Measurements from ENCODE around the gene MALT1. TPM values are rescaled to one million over a fixed set of nuclear protein-coding genes. Genes with fewer than 3 reads are reported as not detected.

The MALT1 gene
- total RNA-seq, 2 donors from 2014 or later = 26.2 to 47.7 TPM

DNA sequence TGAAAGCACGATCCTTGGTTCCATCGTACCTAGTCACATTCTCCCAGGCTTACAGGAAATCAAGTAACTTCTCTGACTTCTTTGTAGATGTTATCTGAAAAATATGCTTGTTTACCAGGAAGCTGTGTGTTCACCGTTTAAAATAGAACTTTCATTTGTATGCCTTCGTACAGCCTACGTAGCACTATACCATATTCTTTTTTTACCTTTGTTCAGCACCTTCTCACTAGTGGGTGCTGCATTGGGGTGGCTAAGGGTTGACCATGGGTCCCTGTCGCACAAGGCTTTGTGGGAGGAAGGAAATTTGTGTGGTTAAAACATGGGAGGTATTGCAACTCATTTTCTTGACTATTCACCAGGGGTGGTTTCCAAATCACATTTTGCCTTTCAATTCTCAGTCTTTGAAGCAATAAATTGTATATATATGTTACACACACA lies 16.6 kb downstream of the MALT1 start:
- H3K27me3 Mint-ChIP-seq = no peaks in the 10 kb centered on the region
- no peaks in the 10 kb centered on the region for H3K9me3 Mint-ChIP-seq
- peaks cover 35 to 40% of the 10 kb centered on the region in 2 donors for H3K4me1 Mint-ChIP-seq (ENCODE audit: low read depth in 2 of 2)
- peak overlapping the region; percentile 47 for H3K4me3 Mint-ChIP-seq
- peaks cover 7% of the 10 kb centered on the region for H3K36me3 Mint-ChIP-seq
- ATAC-seq (peak; percentile 85 to 87), DNase-seq (ENCODE audit: low spot score) (peak; percentile 68)
- peak overlapping the region; percentile 47 to 65 for H3K27ac Mint-ChIP-seq

DNA sequence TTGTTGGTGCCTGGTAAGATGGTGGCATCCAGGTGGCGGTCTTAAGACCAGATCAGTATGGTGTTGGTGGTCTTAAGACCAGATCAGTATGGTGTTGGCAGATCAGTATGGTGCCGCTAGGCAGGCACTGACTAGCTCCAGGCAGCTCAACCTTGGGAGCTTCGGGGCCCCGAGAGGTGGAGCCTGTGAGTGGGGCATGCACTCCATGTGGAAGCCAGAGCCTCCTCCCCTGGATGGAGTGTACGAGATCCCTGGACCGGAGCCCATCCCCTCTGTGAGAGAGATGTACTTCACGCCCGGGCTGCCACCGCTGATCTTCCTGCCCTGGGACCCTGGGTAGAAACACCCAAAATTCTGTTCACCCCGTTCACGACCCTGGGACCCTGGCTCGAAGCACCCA lies 19.0 kb downstream of the MALT1 start:
- DNase-seq (ENCODE audit: low spot score) (no peak), ATAC-seq (no peak)
- Mint-ChIP-seq H3K27me3 (no peaks in the 10 kb centered on the region), H3K9me3 (no peaks in the 10 kb centered on the region), H3K4me1 (ENCODE audit: low read depth in 2 of 2) (peaks cover 50 to 53% of the 10 kb centered on the region in 2 donors), H3K4me3 (no peak overlapping the region), H3K36me3 (peaks cover 7% of the 10 kb centered on the region), H3K27ac (peak overlapping the region in 1 of 2 donors; percentile 45)

DNA sequence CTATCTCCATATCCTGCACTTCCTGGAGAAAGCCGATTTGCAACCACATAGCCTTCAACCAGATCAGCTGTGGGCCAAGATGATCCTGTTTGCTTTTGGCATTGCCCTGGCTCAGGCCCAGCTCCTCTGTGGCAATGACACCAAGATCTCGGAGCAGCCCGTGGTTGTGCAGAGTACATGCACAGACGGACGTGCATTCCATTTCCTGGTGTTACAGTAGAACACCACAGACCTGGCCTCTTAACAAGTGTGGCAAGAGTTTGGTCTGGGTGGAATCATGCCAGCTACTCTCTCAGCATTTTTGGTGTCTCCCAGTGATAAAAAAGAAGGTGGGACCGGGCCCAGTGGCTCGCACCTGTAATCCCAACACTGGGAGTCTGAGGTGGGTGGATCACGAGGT lies 20.0 kb downstream of the MALT1 start:
- no peaks in the 10 kb centered on the region for H3K9me3 Mint-ChIP-seq
- peaks cover 55 to 61% of the 10 kb centered on the region in 2 donors for H3K4me1 Mint-ChIP-seq (ENCODE audit: low read depth in 2 of 2)
- no peaks in the 10 kb centered on the region for H3K27me3 Mint-ChIP-seq
- no peak overlapping the region for H3K4me3 Mint-ChIP-seq
- H3K36me3 Mint-ChIP-seq = peaks cover 11% of the 10 kb centered on the region
- ATAC-seq (peak; percentile 41 to 45), DNase-seq (ENCODE audit: low spot score) (no peak)
- H3K27ac Mint-ChIP-seq = peak overlapping the region in 1 of 2 donors; percentile 45

DNA sequence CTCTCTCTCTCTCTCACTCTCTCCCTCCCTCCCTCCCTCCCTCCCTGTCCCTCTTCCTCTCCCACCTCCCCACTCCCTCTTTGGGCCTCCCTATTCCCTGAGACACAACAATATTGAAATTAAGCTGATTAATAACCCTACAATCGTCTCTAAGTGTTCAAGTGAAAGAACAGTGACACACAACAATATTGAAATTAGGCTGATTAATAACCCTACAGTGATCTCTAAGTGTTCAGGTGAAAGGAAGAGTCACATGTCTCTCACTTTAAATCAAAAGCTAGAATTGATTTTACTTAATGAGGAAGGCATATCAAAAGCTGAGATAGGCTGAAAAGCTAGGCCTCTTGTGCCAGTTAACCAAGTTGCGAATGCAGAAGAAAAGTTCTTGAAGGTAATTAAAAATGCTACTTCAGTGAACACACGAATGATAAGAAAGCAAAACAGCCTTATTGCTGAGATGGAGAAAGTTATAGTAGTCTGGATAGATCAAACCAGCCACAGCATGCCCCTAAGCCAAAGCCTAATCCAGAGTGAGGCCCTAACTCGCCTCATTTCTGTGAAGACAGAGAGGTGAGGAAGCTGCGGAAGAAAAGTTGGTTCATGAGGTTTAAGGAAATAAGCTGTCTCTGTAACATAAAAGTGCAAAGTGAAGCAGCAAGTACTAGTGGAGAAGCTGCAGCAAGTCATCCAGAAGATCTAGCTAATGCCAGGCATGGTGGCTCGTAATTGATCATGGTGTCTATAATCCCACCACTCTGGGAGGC lies 21.3 kb downstream of the MALT1 start:
- peaks cover 55 to 61% of the 10 kb centered on the region in 2 donors for H3K4me1 Mint-ChIP-seq (ENCODE audit: low read depth in 2 of 2)
- no peak for ATAC-seq
- H3K27ac Mint-ChIP-seq = peak overlapping the region in 1 of 2 donors; percentile 50
- peaks cover 18% of the 10 kb centered on the region for H3K36me3 Mint-ChIP-seq
- H3K4me3 Mint-ChIP-seq = peak overlapping the region; percentile 12
- H3K27me3 Mint-ChIP-seq = no peaks in the 10 kb centered on the region
- no peaks in the 10 kb centered on the region for H3K9me3 Mint-ChIP-seq
- no peak for DNase-seq (ENCODE audit: low spot score)

DNA sequence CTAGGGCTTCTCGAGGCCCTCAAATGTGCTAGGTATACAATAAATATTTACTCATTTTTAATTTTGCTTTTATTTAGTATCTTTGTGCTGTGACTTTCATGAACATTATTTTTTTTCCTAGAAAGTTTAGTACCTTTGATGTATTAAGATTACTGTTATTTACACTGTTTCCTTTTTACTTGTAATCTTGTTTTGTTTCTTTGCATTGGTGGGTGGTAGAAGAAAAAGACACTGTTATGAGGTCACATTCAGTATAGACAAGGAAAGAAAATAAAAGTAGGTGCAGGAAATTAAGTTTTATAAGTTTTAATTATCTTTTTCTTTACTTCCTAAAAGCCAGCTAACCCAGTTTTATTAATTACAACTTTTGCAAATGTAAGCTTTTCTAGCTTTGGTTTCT lies 23.0 kb downstream of the MALT1 start:
- no peak for ATAC-seq
- H3K27me3 Mint-ChIP-seq = no peaks in the 10 kb centered on the region
- no peak for DNase-seq (ENCODE audit: low spot score)
- H3K27ac Mint-ChIP-seq = peak overlapping the region in 1 of 2 donors; percentile 32
- peaks cover 20% of the 10 kb centered on the region for H3K36me3 Mint-ChIP-seq
- H3K9me3 Mint-ChIP-seq = no peaks in the 10 kb centered on the region
- no peak overlapping the region for H3K4me3 Mint-ChIP-seq
- peaks cover 48 to 51% of the 10 kb centered on the region in 2 donors for H3K4me1 Mint-ChIP-seq (ENCODE audit: low read depth in 2 of 2)

DNA sequence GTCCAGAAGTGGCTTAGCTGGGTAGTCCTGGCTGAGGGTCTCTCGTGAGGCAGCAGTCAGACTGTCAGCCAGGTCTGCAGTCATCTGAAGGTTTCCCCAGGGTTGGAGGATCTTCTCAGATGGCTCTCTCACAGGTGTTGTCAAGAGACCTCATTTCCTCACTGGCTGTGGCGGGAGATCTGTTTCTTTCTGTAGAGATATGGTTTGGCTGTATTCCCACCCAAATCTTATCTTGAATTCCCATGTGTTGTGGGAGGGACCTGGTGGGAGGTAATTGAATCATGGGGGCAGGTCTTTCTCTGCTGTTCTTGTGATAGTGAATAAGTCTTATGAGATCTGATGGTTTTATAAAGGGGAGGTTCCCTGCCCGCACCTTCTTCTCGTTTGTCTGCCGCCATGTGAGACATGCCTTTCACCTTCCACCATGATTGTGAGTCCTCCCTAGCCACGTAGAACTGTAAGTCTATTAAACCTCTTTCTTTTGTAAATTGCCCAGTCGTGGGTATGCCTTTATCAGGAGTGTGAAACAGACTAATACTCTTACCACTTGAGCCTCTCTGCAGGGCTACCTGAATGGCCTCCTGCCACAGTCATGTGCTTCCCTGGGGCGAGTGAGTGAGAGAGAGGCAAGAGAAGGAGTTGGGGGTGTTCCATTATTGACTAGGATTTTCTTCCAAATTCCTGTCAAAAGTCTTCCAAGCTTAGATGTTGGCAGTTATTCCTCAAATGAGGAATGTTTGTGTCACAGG lies 23.6 kb downstream of the MALT1 start:
- no peak for DNase-seq (ENCODE audit: low spot score)
- no peaks in the 10 kb centered on the region for H3K9me3 Mint-ChIP-seq
- H3K4me3 Mint-ChIP-seq = no peak overlapping the region
- peaks cover 14% of the 10 kb centered on the region for H3K36me3 Mint-ChIP-seq
- no peaks in the 10 kb centered on the region for H3K27me3 Mint-ChIP-seq
- H3K27ac Mint-ChIP-seq = peak overlapping the region; percentile 41 to 73
- no peak for ATAC-seq
- peaks cover 43 to 44% of the 10 kb centered on the region in 2 donors for H3K4me1 Mint-ChIP-seq (ENCODE audit: low read depth in 2 of 2)

DNA sequence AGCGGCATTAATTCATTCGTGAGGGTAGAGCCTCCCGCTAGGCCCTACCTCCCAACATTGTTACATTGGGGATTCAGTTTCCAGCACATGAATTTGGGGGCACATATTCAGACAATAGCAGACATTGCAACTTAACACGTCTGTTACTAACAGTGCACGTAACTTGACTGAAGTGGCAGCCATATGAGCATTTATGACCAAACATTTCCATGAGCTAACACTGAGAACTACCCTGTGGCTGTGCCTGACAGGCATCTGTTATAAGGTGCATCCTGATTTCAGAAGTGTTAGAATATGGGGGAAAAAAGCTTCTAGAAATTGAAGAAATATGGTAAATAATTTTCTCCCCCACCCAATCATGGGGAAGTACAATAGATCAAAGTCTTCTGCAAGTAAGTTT lies 24.5 kb downstream of the MALT1 start:
- Mint-ChIP-seq H3K36me3 (peaks cover 12% of the 10 kb centered on the region), H3K27ac (peak overlapping the region; percentile 41 to 73), H3K4me1 (ENCODE audit: low read depth in 2 of 2) (peaks cover 36 to 44% of the 10 kb centered on the region in 2 donors), H3K9me3 (no peaks in the 10 kb centered on the region), H3K27me3 (no peaks in the 10 kb centered on the region), H3K4me3 (peak overlapping the region; percentile 28)
- DNase-seq (ENCODE audit: low spot score) = no peak
- ATAC-seq = no peak

DNA sequence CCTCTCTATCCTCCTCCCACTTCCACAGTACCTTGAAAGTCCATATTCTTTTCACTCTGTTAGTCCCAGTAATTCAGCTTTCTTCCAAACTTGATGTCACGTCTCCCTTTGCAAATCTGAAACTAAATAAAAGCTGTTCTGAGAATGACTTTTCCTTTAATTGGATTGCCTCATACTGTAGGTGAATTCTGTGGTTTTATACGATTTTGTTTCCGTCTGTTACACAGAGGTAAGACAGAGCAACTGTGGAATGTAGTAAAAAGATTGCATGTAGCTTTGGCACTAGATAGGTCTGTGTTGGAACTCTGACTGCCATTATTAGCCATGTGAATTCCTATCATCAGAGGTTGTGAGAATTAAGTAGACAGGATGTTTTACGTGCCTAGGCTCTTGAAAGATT lies 25.9 kb downstream of the MALT1 start:
- Mint-ChIP-seq H3K4me1 (ENCODE audit: low read depth in 2 of 2) (peaks cover 31 to 50% of the 10 kb centered on the region in 2 donors), H3K9me3 (no peaks in the 10 kb centered on the region), H3K4me3 (peak overlapping the region; percentile 40), H3K27ac (peak overlapping the region; percentile 18 to 46), H3K36me3 (peaks cover 20% of the 10 kb centered on the region), H3K27me3 (no peaks in the 10 kb centered on the region)
- DNase-seq (ENCODE audit: low spot score) (no peak), ATAC-seq (peak in 1 of 2 donors; percentile 52)

DNA sequence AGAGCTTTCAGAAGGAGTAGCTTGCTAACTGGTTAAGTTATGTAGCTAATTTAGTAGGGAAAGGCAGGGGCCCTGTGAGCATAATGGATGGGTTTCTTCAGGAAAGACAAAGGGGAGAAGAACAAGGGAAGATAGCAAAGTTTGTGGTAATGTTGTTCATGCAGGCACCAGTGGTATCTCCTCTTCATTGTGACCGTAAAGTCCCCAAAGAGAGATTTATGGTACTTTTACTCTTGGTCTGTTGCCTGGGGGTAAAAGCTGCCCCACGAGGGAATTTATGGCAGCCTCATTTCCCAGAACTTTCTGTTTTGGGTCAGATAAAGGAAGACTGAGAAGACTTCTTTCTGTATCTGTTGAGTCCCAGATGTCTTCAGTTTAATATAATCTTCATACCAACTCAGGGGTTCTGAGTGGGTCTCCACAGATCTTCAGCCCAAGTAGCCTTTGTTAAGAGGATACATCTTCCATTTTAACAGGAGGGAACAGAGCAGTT lies 27.5 kb downstream of the MALT1 start:
- Mint-ChIP-seq H3K4me3 (no peak overlapping the region), H3K36me3 (peaks cover 24% of the 10 kb centered on the region), H3K27ac (no peak overlapping the region), H3K27me3 (no peaks in the 10 kb centered on the region), H3K9me3 (no peaks in the 10 kb centered on the region), H3K4me1 (ENCODE audit: low read depth in 2 of 2) (peaks cover 25 to 41% of the 10 kb centered on the region in 2 donors)
- ATAC-seq = no peak
- DNase-seq (ENCODE audit: low spot score) = no peak

DNA sequence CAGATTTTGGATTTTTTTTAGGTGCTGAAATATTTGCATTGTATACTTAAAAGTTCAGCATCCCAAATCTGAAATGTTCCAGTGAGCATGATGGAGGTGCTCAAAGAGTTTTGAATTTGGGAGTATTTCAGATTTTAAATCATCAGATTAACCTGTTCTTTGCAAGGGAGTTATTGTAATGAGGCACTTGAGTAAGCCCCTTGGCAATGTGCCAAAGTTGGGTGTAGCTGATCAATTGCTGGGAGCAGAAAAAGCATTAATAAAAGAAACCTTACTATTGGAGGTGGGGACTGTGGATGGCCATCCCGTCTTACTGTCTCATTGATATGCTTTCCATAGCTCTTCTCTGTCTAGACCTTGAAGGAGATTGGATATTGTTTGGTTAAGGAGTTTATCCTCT lies 28.3 kb downstream of the MALT1 start:
- peaks cover 20 to 33% of the 10 kb centered on the region in 2 donors for H3K4me1 Mint-ChIP-seq (ENCODE audit: low read depth in 2 of 2)
- no peak overlapping the region for H3K4me3 Mint-ChIP-seq
- no peak overlapping the region for H3K27ac Mint-ChIP-seq
- peaks cover 24% of the 10 kb centered on the region for H3K36me3 Mint-ChIP-seq
- no peaks in the 10 kb centered on the region for H3K27me3 Mint-ChIP-seq
- DNase-seq (ENCODE audit: low spot score) = no peak
- H3K9me3 Mint-ChIP-seq = no peaks in the 10 kb centered on the region
- no peak for ATAC-seq

DNA sequence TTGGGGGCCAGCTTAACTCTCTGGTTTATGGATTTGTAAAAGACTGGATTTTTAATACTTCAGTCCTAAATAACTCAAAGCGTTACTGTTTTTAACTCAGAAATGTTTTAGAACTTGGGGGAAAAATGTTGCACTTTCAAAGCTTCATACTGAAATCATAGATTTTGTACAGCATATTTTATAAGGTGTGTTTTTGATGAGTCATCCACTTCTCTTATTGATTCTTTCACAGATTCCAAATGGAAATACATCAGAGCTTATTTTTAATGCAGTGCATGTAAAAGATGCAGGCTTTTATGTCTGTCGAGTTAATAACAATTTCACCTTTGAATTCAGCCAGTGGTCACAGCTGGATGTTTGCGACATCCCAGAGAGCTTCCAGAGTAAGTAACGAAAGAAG lies 28.9 kb downstream of the MALT1 start:
- no peak overlapping the region for H3K4me3 Mint-ChIP-seq
- DNase-seq (ENCODE audit: low spot score) (no peak), ATAC-seq (no peak)
- peaks cover 24% of the 10 kb centered on the region for H3K36me3 Mint-ChIP-seq
- no peaks in the 10 kb centered on the region for H3K9me3 Mint-ChIP-seq
- no peak overlapping the region for H3K27ac Mint-ChIP-seq
- H3K4me1 Mint-ChIP-seq (ENCODE audit: low read depth in 2 of 2) = peaks cover 14 to 26% of the 10 kb centered on the region in 2 donors
- no peaks in the 10 kb centered on the region for H3K27me3 Mint-ChIP-seq

DNA sequence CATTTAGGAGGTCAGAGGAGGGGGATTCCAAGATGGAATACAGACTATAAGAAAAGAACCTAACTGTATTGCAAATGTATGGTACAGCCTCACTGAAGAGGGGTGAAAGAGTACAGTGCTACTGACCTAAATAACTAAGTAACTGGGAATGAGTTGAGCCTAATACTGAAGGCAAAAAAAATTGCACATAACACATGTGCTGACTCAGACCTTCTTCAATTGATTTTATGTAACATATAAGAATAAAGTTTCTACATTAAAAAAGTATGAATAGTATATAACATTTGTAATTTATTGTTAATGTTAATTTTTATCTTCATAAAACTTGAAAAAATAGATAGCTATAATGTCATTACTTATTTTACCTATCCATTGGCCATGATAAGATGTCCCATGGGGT lies 41.7 kb downstream of the MALT1 start:
- no peak overlapping the region for H3K4me3 Mint-ChIP-seq
- peaks cover 14 to 27% of the 10 kb centered on the region in 2 donors for H3K4me1 Mint-ChIP-seq (ENCODE audit: low read depth in 2 of 2)
- no peaks in the 10 kb centered on the region for H3K27me3 Mint-ChIP-seq
- ATAC-seq (no peak), DNase-seq (ENCODE audit: low spot score) (no peak)
- no peak overlapping the region for H3K27ac Mint-ChIP-seq
- peaks cover 13% of the 10 kb centered on the region for H3K36me3 Mint-ChIP-seq
- no peaks in the 10 kb centered on the region for H3K9me3 Mint-ChIP-seq

DNA sequence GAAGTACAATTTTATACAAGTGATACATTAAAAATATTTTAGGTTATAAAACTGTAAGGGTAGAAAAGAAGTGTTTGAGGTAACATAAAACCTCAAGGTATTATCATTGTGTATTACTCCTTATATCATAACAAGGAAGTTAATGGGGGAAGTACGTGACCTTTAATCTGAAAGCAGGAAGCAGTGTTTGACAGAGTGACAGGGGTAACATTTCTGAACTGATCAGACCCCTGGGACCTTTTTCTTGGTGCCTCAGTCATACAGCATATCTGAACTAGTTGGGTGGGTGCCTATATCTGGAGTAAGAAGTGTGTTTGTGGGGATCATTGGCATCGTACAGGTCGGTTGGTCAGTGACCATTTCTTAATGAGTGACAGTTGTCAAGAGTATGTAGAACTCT lies 43.0 kb downstream of the MALT1 start:
- Mint-ChIP-seq H3K4me3 (peak overlapping the region; percentile 19), H3K4me1 (ENCODE audit: low read depth in 2 of 2) (peaks cover 14 to 27% of the 10 kb centered on the region in 2 donors), H3K36me3 (peaks cover 13% of the 10 kb centered on the region), H3K27ac (peak overlapping the region; percentile 52 to 86), H3K9me3 (no peaks in the 10 kb centered on the region), H3K27me3 (no peaks in the 10 kb centered on the region)
- DNase-seq (ENCODE audit: low spot score) (no peak), ATAC-seq (no peak)

DNA sequence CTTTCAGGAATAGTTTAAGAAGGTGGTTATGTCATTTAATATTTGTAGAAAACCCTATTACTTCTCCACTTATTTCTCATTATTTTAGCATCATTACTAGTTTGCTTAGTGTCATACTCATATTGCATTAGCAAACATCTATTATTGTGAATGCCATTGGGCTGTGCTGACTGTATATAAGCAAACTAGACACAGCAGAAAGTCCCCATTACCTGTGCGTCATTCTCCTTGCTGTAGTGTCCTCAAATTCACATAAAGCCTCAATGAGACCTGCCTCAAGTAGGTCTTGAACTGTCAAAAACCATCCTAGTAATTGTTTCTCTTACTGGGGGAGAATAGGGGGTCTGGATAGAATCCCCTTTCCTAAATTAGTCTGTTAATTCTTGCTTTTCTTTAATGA lies 43.6 kb downstream of the MALT1 start:
- no peaks in the 10 kb centered on the region for H3K27me3 Mint-ChIP-seq
- H3K4me1 Mint-ChIP-seq (ENCODE audit: low read depth in 2 of 2) = peaks cover 16 to 27% of the 10 kb centered on the region in 2 donors
- peak overlapping the region; percentile 66 to 86 for H3K27ac Mint-ChIP-seq
- H3K36me3 Mint-ChIP-seq = peaks cover 10% of the 10 kb centered on the region
- DNase-seq (ENCODE audit: low spot score) (no peak), ATAC-seq (no peak)
- H3K4me3 Mint-ChIP-seq = no peak overlapping the region
- no peaks in the 10 kb centered on the region for H3K9me3 Mint-ChIP-seq

All from natural killer cell treated with Interleukin-12 subunit alpha and Interleukin-12 subunit beta and Interleukin-15 and Interleukin-18, amount 100 ng/mL, for 72 hours (primary cell).